Stimulated activated CD4-positive, alpha-beta T cell treated with anti-CD3 and anti-CD28 coated beads, Interleukin-15, amount 100 ng/mL, for 1 hour (primary cell): ENCODE measurements around the gene SRGAP3.

ENCODE experiments used
- DNase-seq, 2 donors: peaks; one replicate each; pipeline ENCODE4 v3.0.0-alpha.2; 2020; ENCODE audit warnings: low read depth in 1 of 2, low spot score in 1 of 2

Gene SRGAP3

GRCh38 chr3:8974458-8974857 lies 275.0 kb downstream of the SRGAP3 start:
- no peak for DNase-seq

GRCh38 chr3:8972639-8973038 lies 276.8 kb downstream of the SRGAP3 start:
- DNase-seq = no peak

- DNase-seq = peak; percentile 40 to 52
Measured at GRCh38 chr3:8970971-8971589, 278.4 kb downstream of the SRGAP3 start.

GRCh38 chr3:8969241-8969640 lies 280.2 kb downstream of the SRGAP3 start:
- DNase-seq = no peak

- DNase-seq = no peak
Measured at GRCh38 chr3:8968375-8968882, 281.0 kb downstream of the SRGAP3 start.

GRCh38 chr3:8967553-8967952 lies 281.9 kb downstream of the SRGAP3 start:
- no peak for DNase-seq

- no peak for DNase-seq
Measured at GRCh38 chr3:8966820-8967348, 282.6 kb downstream of the SRGAP3 start.

- no peak for DNase-seq
Measured at GRCh38 chr3:8966150-8966819, 283.2 kb downstream of the SRGAP3 start.

GRCh38 chr3:8964436-8965370 lies 284.7 kb downstream of the SRGAP3 start:
- no peak for DNase-seq

GRCh38 chr3:8963137-8963853 lies 286.2 kb downstream of the SRGAP3 start, which contains the start of gene RAD18:
Gene RAD18, minus strand, starts transcription at chr3:8963472. Its CDS starts 87 bp downstream, at chr3:8963385.
- DNase-seq = peak; percentile 84 to 85

GRCh38 chr3:8962226-8962861 lies 287.1 kb downstream of the SRGAP3 start:
- DNase-seq = no peak

GRCh38 chr3:8959668-8960067 lies 289.8 kb downstream of the SRGAP3 start:
- DNase-seq = no peak

GRCh38 chr3:8954938-8955763 lies 294.3 kb downstream of the SRGAP3 start:
- no peak for DNase-seq

GRCh38 chr3:8953313-8953712 lies 296.1 kb downstream of the SRGAP3 start:
- DNase-seq = no peak

- DNase-seq = no peak
Measured at GRCh38 chr3:8952130-8952529, 297.3 kb downstream of the SRGAP3 start.

GRCh38 chr3:8945890-8946600 lies 303.4 kb downstream of the SRGAP3 start:
- DNase-seq = no peak

GRCh38 chr3:8942746-8943488 lies 306.5 kb downstream of the SRGAP3 start:
- no peak for DNase-seq

- no peak for DNase-seq
Measured at GRCh38 chr3:8942115-8942514, 307.3 kb downstream of the SRGAP3 start.
